Measurements from ENCODE around the gene FRMD4A. TPM values are rescaled to one million over a fixed set of nuclear protein-coding genes. Genes with fewer than 3 reads are reported as not detected.
"Not testable (repeated sequence)": the region's sequence is repeated elsewhere in the genome, so short reads cannot be mapped to it uniquely, and the experiment has no call there.

The FRMD4A gene
- total and polyA plus RNA-seq, 7 donors = 2.9 to 9.1 (median 6.2) TPM

DNA sequence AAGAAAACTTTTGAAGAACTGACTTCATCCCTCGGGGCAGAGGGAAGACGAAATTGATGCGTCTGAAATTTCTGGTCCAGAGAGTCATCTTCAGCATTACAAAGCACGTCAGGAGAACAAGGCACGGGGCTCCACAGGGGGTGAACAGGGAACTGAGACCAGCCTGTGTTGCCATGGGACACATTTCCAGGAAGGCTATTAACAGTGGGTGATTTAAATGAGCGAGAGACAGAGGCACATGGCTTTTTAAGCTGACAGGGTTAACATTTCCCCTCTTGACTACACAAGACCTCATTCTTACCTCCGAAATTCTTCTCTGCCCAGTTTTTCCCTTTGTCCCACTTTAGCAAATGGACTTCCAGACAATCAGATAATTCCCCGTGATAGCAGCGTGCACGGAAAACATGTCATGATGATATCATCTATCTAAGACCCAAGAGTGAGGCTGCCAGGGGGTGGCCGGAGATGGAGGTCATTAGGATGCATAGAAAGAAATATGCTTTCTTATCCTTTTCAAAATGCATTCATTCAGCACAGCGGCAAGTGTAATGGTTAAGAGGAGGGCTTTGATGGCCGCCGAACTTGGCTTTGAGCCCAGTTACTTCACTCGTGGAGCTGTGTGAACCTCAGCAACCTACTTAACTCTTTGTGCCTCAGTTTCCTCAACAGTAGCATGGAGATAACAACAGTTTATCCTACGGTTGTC is 496.0 kb downstream of the FRMD4A start:
- no peaks in the 10 kb centered on the region for H3K9me3 ChIP-seq
- peaks cover 15% of the 10 kb centered on the region for H3K4me1 ChIP-seq

DNA sequence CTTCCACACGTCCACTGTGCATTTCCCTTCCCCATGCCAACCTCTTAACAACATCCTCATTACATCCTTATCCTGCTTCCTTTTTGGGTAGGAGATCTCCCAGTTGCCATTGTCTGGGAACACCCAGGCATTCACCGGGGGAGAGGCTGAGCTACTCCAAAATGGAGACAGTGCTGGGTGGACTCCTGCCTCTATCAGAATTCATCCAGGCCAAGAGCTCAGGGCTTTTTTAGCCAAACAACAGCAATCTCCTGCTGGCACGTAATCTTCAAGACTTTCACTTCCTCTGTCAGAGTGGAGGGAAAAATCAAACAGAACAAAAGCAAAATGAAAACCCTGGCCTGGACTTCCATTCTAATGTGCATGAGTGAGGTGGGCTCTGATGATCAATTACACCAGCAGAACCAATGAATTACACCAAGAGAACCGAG is 499.0 kb downstream of the FRMD4A start:
- 24 to 52% (median 26%) methylated on average over 4 of the region's 4 CpGs for WGBS, 3 donors
- TF ChIP-seq, protein P1, sequence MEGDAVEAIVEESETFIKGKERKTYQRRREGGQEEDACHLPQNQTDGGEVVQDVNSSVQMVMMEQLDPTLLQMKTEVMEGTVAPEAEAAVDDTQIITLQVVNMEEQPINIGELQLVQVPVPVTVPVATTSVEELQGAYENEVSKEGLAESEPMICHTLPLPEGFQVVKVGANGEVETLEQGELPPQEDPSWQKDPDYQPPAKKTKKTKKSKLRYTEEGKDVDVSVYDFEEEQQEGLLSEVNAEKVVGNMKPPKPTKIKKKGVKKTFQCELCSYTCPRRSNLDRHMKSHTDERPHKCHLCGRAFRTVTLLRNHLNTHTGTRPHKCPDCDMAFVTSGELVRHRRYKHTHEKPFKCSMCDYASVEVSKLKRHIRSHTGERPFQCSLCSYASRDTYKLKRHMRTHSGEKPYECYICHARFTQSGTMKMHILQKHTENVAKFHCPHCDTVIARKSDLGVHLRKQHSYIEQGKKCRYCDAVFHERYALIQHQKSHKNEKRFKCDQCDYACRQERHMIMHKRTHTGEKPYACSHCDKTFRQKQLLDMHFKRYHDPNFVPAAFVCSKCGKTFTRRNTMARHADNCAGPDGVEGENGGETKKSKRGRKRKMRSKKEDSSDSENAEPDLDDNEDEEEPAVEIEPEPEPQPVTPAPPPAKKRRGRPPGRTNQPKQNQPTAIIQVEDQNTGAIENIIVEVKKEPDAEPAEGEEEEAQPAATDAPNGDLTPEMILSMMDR (IDR thresholded peaks at IDR 0.05) = no peak
- Histone ChIP-seq H3K27me3 (ENCODE audit: insufficient read depth in 3 of 3, low read length in 2 of 3) (peaks cover 0 to 4% (median 0%) of the 10 kb centered on the region in 3 donors), H3K4me1 (peaks cover 15% of the 10 kb centered on the region), H3K9me3 (no peaks in the 10 kb centered on the region), H3K4me3 (no peak overlapping the region), H3K36me3 (ENCODE audit: insufficient read depth in 1 of 2, low read depth in 1 of 2) (no peaks in the 10 kb centered on the region), H3K27ac (peak overlapping the region; percentile 10)
- DNase-seq (no peak), ATAC-seq (peak in 1 of 4 donors; percentile 19)
- intact Hi-C loops (cut with DNase I) = no loop called here

More for the DNA sequence above, 496.0 kb downstream of the FRMD4A start:
- Histone ChIP-seq H3K27me3 (ENCODE audit: insufficient read depth in 3 of 3, low read length in 2 of 3) (peaks cover 0 to 4% (median 0%) of the 10 kb centered on the region in 3 donors), H3K27ac (peak overlapping the region; percentile 30), H3K4me3 (peak overlapping the region; percentile 14), H3K36me3 (ENCODE audit: insufficient read depth in 1 of 2, low read depth in 1 of 2) (no peaks in the 10 kb centered on the region)
- 13 to 18% (median 17%) methylated on average over 16 of the region's 16 CpGs for WGBS, 3 donors
- intact Hi-C loops (cut with DNase I) = no loop called here
- DNase-seq (no peak), ATAC-seq (no peak)
- TF ChIP-seq, protein P1 (IDR thresholded peaks at IDR 0.05) = no peak

DNA sequence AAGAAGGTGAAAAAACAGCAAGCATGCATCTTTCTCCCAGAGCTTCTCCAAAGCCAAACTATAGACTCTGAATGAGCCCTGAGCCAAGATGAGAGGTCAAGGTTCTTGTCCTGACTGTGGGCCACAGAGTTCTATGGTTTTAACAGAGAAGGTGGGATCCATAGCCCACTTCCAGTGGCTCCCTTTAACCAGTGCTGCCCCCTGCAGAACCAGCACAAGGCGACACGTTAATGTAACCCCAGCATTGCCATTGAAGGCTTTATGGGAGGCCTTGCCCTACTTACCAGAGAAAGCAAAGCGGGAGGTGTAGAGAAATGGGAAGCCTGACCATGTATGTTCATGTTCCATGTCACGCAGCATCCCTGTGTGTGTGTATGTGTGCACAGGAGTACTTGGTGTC is 500.3 kb downstream of the FRMD4A start:
- H3K9me3 ChIP-seq = no peaks in the 10 kb centered on the region
- H3K4me3 ChIP-seq = no peak overlapping the region
- ATAC-seq = no peak
- H3K27ac ChIP-seq = no peak overlapping the region
- H3K4me1 ChIP-seq = peaks cover 15% of the 10 kb centered on the region
- TF ChIP-seq, protein P1 (IDR thresholded peaks at IDR 0.05) = no peak
- peaks cover 0 to 4% (median 0%) of the 10 kb centered on the region in 3 donors for H3K27me3 ChIP-seq (ENCODE audit: insufficient read depth in 3 of 3, low read length in 2 of 3)
- H3K36me3 ChIP-seq (ENCODE audit: insufficient read depth in 1 of 2, low read depth in 1 of 2) = no peaks in the 10 kb centered on the region
- WGBS, 3 donors = 94 to 99% (median 96%) methylated on average over 4 of the region's 4 CpGs
- intact Hi-C loops (cut with DNase I) = no loop called here
- no peak for DNase-seq

DNA sequence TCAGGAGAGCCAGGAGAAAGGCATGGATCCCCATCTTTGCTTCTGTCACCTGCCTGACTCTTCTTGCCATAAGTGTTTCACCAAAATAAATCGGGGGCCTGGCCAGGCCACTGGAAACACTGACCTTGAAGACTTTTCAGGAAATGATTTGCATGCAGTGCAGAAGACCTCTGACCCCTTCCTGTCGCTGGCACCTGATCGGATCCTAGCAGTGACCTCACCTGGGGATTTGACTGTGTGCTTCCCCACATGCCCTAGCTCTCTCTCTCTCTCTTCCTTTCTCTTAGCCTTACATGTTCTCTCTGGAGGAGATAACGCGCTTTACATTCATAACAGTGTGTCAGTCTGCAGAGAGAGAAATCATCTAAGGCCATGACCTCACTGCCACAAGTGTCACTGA is 500.9 kb downstream of the FRMD4A start:
- DNase-seq (no peak), ATAC-seq (no peak)
- Histone ChIP-seq H3K4me1 (peaks cover 10% of the 10 kb centered on the region), H3K27me3 (ENCODE audit: insufficient read depth in 3 of 3, low read length in 2 of 3) (peaks cover 0 to 4% (median 0%) of the 10 kb centered on the region in 3 donors), H3K9me3 (no peaks in the 10 kb centered on the region), H3K4me3 (no peak overlapping the region), H3K27ac (no peak overlapping the region), H3K36me3 (ENCODE audit: insufficient read depth in 1 of 2, low read depth in 1 of 2) (no peaks in the 10 kb centered on the region)
- WGBS, 3 donors = 79 to 90% (median 87%) methylated on average over 5 of the region's 5 CpGs
- intact Hi-C loops (cut with DNase I) = no loop called here
- TF ChIP-seq, protein P1 (IDR thresholded peaks at IDR 0.05) = no peak

DNA sequence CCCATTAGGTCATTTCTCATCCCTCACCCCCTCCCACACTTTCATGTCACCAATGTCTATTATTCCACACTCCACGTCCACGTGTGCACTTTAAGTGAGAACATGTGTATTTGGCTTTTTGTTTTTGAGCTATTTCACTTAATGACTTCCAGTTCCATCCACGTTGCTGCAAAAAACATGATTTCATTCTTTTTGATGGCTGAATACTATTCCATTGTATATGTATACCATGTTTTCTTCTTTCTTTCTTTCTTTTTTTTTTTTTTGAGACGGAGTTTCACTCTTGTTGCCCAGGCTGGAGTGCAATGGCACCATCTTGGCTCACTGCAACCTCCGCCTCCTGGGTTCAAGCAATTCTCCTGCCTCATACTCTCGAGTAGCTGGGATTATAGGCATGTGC is 502.4 kb downstream of the FRMD4A start:
- ATAC-seq; H3K4me1 ChIP-seq; H3K27me3 ChIP-seq (ENCODE audit: insufficient read depth in 3 of 3, low read length in 2 of 3); H3K4me3 ChIP-seq; intact Hi-C loops (cut with DNase I); H3K9me3 ChIP-seq; H3K27ac ChIP-seq; DNase-seq; H3K36me3 ChIP-seq (ENCODE audit: insufficient read depth in 1 of 2, low read depth in 1 of 2): not testable (repeated sequence)
- 77 to 86% (median 77%) methylated on average over 5 to 6 of the region's 6 CpGs for WGBS, 3 donors

All from psoas muscle (tissue), 8 donors.